Measurements from ENCODE around the gene ARHGAP26. TPM values are rescaled to one million over a fixed set of nuclear protein-coding genes. Genes with fewer than 3 reads are reported as not detected.

Gene ARHGAP26
- total and polyA plus RNA-seq, 2 donors (not counting 3 experiments of a cell fraction or from before 2014, with no cell fraction given), result 3.1 to 16.2 TPM

GRCh38 chr5:142892021-142892420 lies 121.8 kb downstream of the ARHGAP26 start:
- TF ChIP-seq, protein P1, sequence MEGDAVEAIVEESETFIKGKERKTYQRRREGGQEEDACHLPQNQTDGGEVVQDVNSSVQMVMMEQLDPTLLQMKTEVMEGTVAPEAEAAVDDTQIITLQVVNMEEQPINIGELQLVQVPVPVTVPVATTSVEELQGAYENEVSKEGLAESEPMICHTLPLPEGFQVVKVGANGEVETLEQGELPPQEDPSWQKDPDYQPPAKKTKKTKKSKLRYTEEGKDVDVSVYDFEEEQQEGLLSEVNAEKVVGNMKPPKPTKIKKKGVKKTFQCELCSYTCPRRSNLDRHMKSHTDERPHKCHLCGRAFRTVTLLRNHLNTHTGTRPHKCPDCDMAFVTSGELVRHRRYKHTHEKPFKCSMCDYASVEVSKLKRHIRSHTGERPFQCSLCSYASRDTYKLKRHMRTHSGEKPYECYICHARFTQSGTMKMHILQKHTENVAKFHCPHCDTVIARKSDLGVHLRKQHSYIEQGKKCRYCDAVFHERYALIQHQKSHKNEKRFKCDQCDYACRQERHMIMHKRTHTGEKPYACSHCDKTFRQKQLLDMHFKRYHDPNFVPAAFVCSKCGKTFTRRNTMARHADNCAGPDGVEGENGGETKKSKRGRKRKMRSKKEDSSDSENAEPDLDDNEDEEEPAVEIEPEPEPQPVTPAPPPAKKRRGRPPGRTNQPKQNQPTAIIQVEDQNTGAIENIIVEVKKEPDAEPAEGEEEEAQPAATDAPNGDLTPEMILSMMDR (IDR thresholded peaks at IDR 0.05; ENCODE audit: extremely low read depth in 1 of 2, insufficient read depth in 1 of 2, low read depth in 1 of 2, low read length in 2 of 2), result no peak
- TF ChIP-seq MYC (IDR thresholded peaks at IDR 0.05; ENCODE audit: low read depth, low read length) (no peak), POLR2A (IDR thresholded peaks at IDR 0.05; ENCODE audit: low read depth, low read length) (no peak), POLR2AphosphoS5 (IDR thresholded peaks at IDR 0.05; ENCODE audit: insufficient read depth, low read depth, low read length) (no peak), GATA2 (IDR thresholded peaks at IDR 0.05; ENCODE audit: insufficient read depth, insufficient read length, low read depth, low read length) (no peak), JUN (IDR thresholded peaks at IDR 0.05; ENCODE audit: borderline replicate concordance, insufficient read depth, insufficient read length, low read depth) (no peak), FOS (IDR thresholded peaks at IDR 0.05; ENCODE audit: borderline replicate concordance, insufficient read depth, low read length) (no peak), EZH2 (IDR thresholded peaks at IDR 0.05; ENCODE audit: borderline replicate concordance, low read depth, low read length, severe bottlenecking) (no peak)
- TF ChIP-seq, protein P2, sequence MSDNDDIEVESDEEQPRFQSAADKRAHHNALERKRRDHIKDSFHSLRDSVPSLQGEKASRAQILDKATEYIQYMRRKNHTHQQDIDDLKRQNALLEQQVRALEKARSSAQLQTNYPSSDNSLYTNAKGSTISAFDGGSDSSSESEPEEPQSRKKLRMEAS (IDR thresholded peaks at IDR 0.05; ENCODE audit: insufficient read depth, insufficient read length), result no peak
- BruUV-seq (replicated peaks), result no TSS peak
- CTCF ChIA-PET, result interaction anchor here (1.2 to 2.5 kb wide), 4 partner anchors 175 to 237 kb away, joined by 4 to 23 read pairs (median 8); no protein-coding TSS in a partner anchor
- H3K4me1 ChIP-seq (ENCODE audit: control insufficient read depth, extremely low read depth, insufficient read depth, low read length), result peaks cover 4% of the 10 kb centered on the region
- no peak overlapping the region for H3K4me2 ChIP-seq (ENCODE audit: insufficient read depth, low read length)
- DNase-seq (ENCODE audit: low read depth, low spot score) (no peak), FAIRE-seq (no peak)
- POLR2A ChIA-PET, result no interaction called here
- intact Hi-C loops (cut with micrococcal nuclease), result no loop called here
- no peak overlapping the region for H3K9ac ChIP-seq (replicated peaks; ENCODE audit: extremely low read depth, insufficient read depth, low read length)
- H4K20me1 ChIP-seq (replicated peaks; ENCODE audit: control insufficient read depth, extremely low read depth, insufficient read depth, low read length), result no peaks in the 10 kb centered on the region
- H3K4me3 ChIP-seq (replicated peaks in 1 of 3; ENCODE audit: insufficient read depth in 1 of 3, low read depth in 1 of 3, low read length in 3 of 3), result no peak overlapping the region
- no peaks in the 10 kb centered on the region for H3K27me3 ChIP-seq (ENCODE audit: control insufficient read depth in 2 of 2, insufficient read depth in 2 of 2, low read length in 2 of 2)
- no peaks in the 10 kb centered on the region for H3K9me1 ChIP-seq (replicated peaks; ENCODE audit: control insufficient read depth, extremely low read depth, insufficient read depth, low read length)
- H3K27ac ChIP-seq (ENCODE audit: insufficient read depth, low read depth, low read length), result no peak overlapping the region
- H3K36me3 ChIP-seq (ENCODE audit: control insufficient read depth in 2 of 2, extremely low read depth in 1 of 2, insufficient read depth in 2 of 2, low read length in 2 of 2), result no peaks in the 10 kb centered on the region
- no peak overlapping the region for H2AFZ ChIP-seq (ENCODE audit: low read depth, low read length)
- H3K79me2 ChIP-seq (ENCODE audit: control insufficient read depth, insufficient read depth, low read length), result no peaks in the 10 kb centered on the region
- no peaks in the 10 kb centered on the region for H3K9me3 ChIP-seq (replicated peaks; ENCODE audit: control insufficient read depth, insufficient read depth, low read length)
- dilution Hi-C loops (cut with MboI; ENCODE audit: extremely low pct_ligation_motif_present, low sequenced_read_pairs), result loop anchor here (25.0 kb wide), 1 partner anchor 180 kb away; no protein-coding TSS in a partner anchor
